SK-N-MC (cell line): ENCODE results near the gene TTC21A.
"Not testable (repeated sequence)": the region's sequence is repeated elsewhere in the genome, so short reads cannot be mapped to it uniquely, and the experiment has no call there.

Source experiments
- EZH2 ChIP-seq: fragments of 200-600 bp; sonication (generic); IDR thresholded peaks from one replicate; pipeline ENCODE4 v1.6.1; 2017; ENCODE audit warnings: antibody characterized with exemption
- FOXP2 ChIP-seq: optimal IDR thresholded peaks from 2 replicates; pipeline ENCODE3; 2011; ENCODE audit warnings: mild to moderate bottlenecking, moderate library complexity; ENCODE audit not compliant: insufficient read depth; ENCODE audit errors: extremely low read length, control extremely low read depth
- POLR2AphosphoS5 ChIP-seq: IDR thresholded peaks from 2 replicates; pipeline ENCODE4 v1.6.1; 2012; ENCODE audit warnings: mild to moderate bottlenecking, low read depth, low read length, borderline replicate concordance

- not testable (repeated sequence) for TF ChIP-seq FOXP2, EZH2, POLR2AphosphoS5
These were observed 46.3 kb upstream of the TTC21A start for GRCh38 chr3:39061228-39061627.
